Femur (tissue), 1 donor: Measurements from ENCODE around the gene HDAC11.
"Not testable (repeated sequence)": the region's sequence is repeated elsewhere in the genome, so short reads cannot be mapped to it uniquely, and the experiment has no call there.

Experiments
- DNase-seq: peaks from one replicate; pipeline ENCODE4 v3.0.0-alpha.2; 2017

HDAC11 gene

GRCh38 chr3:13470894-13471574 is 9.1 kb upstream of the HDAC11 start:
- DNase-seq: no peak

GRCh38 chr3:13472286-13472685 is 7.8 kb upstream of the HDAC11 start:
- no peak for DNase-seq

- DNase-seq: no peak
These were observed 7.1 kb upstream of the HDAC11 start for GRCh38 chr3:13473020-13473419.

GRCh38 chr3:13474021-13474420 is 6.1 kb upstream of the HDAC11 start:
- DNase-seq: no peak

GRCh38 chr3:13474776-13475303 is 5.3 kb upstream of the HDAC11 start:
- DNase-seq: no peak

- no peak for DNase-seq
These were observed 4.1 kb upstream of the HDAC11 start for GRCh38 chr3:13475871-13476590.

GRCh38 chr3:13477943-13478342 is 2.2 kb upstream of the HDAC11 start:
- no peak for DNase-seq

GRCh38 chr3:13479332-13479581 is 849 bp upstream of the HDAC11 start:
- peak; percentile 75 for DNase-seq

GRCh38 chr3:13480340-13481318 is 523 bp downstream of the HDAC11 start:
- peak; percentile 74 for DNase-seq

- no peak for DNase-seq
These were observed 2.1 kb downstream of the HDAC11 start for GRCh38 chr3:13482106-13482690.

- peak; percentile 19 for DNase-seq
These were observed 3.2 kb downstream of the HDAC11 start for GRCh38 chr3:13483286-13483685.

GRCh38 chr3:13483988-13484695 is 4.0 kb downstream of the HDAC11 start:
- peak; percentile 19 for DNase-seq

GRCh38 chr3:13484851-13485590 is 4.9 kb downstream of the HDAC11 start:
- peak; percentile 71 for DNase-seq

GRCh38 chr3:13485630-13486562 is 5.8 kb downstream of the HDAC11 start:
- DNase-seq: not testable (repeated sequence)

- DNase-seq: peak; percentile 5
These were observed 7.3 kb downstream of the HDAC11 start for GRCh38 chr3:13487403-13487802.

- no peak for DNase-seq
These were observed 11.3 kb downstream of the HDAC11 start for GRCh38 chr3:13491206-13491974.

GRCh38 chr3:13492048-13492447 is 11.9 kb downstream of the HDAC11 start:
- no peak for DNase-seq

GRCh38 chr3:13492976-13493866 is 13.1 kb downstream of the HDAC11 start:
- DNase-seq: peak; percentile 13
